ENCODE measurements around the gene MICU2. TPM values are rescaled to one million over a fixed set of nuclear protein-coding genes. Genes with fewer than 3 reads are reported as not detected.

MICU2 gene
- total and polyA plus RNA-seq, 10 of the 15 experiments (the other 5 are each of a cell fraction or from before 2014, with no cell fraction given): 17.7 to 56.6 (median 43.8) TPM

DNA sequence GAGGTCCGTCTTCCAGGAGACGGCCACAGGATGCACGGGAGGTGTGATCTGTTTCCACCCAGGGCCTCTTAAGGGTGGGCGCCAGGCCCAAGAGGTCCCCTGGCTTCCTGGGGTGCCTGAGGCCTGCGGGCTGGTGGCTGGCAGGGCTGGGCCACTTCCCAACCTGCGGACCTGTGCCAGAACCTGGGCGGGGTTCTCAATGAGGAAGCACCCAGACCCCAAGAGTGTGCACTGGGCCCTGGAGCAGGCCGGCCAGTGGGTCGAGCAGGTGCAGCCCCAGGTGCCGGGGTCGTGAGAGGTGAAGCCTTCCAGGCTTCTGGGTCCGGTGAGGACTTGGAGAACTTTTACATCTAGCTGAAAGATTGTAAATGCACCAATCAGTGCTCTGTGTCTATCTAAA is 6.7 kb upstream of the MICU2 start (continued):
- TF ChIP-seq MTA3 (IDR thresholded peaks at IDR 0.05; ENCODE audit: borderline replicate concordance, low read length) (no peak), ZNF622 (IDR thresholded peaks at IDR 0.05) (no peak), SRF (IDR thresholded peaks at IDR 0.05; ENCODE audit: low read depth in 2 of 2, low read length in 2 of 2) (no peak), POLR2AphosphoS5 (IDR thresholded peaks at IDR 0.05; ENCODE audit: low read length) (no peak), CHD2 (IDR thresholded peaks at IDR 0.05; ENCODE audit: borderline replicate concordance, low read depth, low read length) (no peak), NBN (IDR thresholded peaks at IDR 0.05) (no peak)
- TF ChIP-seq, protein P1, sequence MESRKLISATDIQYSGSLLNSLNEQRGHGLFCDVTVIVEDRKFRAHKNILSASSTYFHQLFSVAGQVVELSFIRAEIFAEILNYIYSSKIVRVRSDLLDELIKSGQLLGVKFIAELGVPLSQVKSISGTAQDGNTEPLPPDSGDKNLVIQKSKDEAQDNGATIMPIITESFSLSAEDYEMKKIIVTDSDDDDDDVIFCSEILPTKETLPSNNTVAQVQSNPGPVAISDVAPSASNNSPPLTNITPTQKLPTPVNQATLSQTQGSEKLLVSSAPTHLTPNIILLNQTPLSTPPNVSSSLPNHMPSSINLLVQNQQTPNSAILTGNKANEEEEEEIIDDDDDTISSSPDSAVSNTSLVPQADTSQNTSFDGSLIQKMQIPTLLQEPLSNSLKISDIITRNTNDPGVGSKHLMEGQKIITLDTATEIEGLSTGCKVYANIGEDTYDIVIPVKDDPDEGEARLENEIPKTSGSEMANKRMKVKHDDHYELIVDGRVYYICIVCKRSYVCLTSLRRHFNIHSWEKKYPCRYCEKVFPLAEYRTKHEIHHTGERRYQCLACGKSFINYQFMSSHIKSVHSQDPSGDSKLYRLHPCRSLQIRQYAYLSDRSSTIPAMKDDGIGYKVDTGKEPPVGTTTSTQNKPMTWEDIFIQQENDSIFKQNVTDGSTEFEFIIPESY (IDR thresholded peaks at IDR 0.05): no peak

DNA sequence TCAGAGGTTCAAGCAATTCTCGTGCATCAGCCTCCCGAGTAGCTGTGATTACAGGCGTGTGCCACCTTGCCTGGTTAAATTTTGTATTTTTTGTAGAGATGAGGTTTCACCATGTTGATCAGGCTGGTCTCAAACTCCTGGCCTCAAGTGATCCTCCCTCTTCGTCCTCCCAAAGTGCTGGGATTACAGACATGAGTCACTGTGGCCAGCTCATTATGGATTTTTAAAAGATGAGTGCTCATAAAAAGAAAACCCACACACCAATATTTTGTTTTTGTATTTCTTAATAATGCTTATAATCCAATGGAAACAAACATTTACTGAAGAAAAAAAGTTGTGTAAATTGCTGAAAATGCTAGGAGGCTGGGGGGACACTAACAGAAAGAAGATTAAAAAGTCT is 5.0 kb upstream of the MICU2 start:
- DNase-seq (ENCODE audit: low read depth, low spot score) (no peak), ATAC-seq (no peak), FAIRE-seq (no peak)
- Histone ChIP-seq H3K9ac (ENCODE audit: control insufficient read depth, insufficient read depth, low read length) (no peak overlapping the region), H4K20me1 (ENCODE audit: control insufficient read depth, insufficient read depth) (no peaks in the 10 kb centered on the region), H3K4me3 (no peak overlapping the region), H3K9me3 (replicated peaks; ENCODE audit: control insufficient read depth, insufficient read depth, low read length) (no peaks in the 10 kb centered on the region), H3K27ac (ENCODE audit: control insufficient read depth, insufficient read depth) (no peak overlapping the region), H3K4me1 (ENCODE audit: control insufficient read depth, insufficient read depth, low read length) (no peaks in the 10 kb centered on the region), H3K36me3 (ENCODE audit: control insufficient read depth in 2 of 2, insufficient read depth in 2 of 2, low read length in 1 of 2) (no peaks in the 10 kb centered on the region), H3K4me2 (ENCODE audit: control insufficient read depth, insufficient read depth) (no peak overlapping the region), H3K79me2 (ENCODE audit: control insufficient read depth, insufficient read depth, low read length) (no peaks in the 10 kb centered on the region), H3K27me3 (replicated peaks in 1 of 2; ENCODE audit: control insufficient read depth in 2 of 2, insufficient read depth in 2 of 2, low read length in 1 of 2) (no peaks in the 10 kb centered on the region; a peak in 1 of 4 replicates), H2AFZ (ENCODE audit: control insufficient read depth, low read depth, low read length) (no peak overlapping the region)
- intact Hi-C loops (cut with micrococcal nuclease; ENCODE audit: unreplicated experiment) (no loop called here), in situ Hi-C loops (cut with MboI) (no loop called here)
- no TSS peak for BruUV-seq (replicated peaks)
- RAD21 ChIA-PET (ENCODE audit: unreplicated experiment): no interaction called here
- WGBS (ENCODE audit: insufficient coverage, insufficient replicate concordance, low lambda C conversion rate, missing lambda C conversion rate): 61% methylated on average over 4 of the region's 4 CpGs
- POLR2A ChIA-PET: interaction anchor here (0.6 kb wide), 1 partner anchor 24 kb away, joined by 6 read pairs; no protein-coding TSS in a partner anchor
- TF ChIP-seq SUZ12 (IDR thresholded peaks at IDR 0.05; ENCODE audit: unreplicated experiment) (no peak), STAT1 (conservative IDR thresholded peaks at IDR 0.05) (no peak), LARP7 (IDR thresholded peaks at IDR 0.05) (no peak), FOS (IDR thresholded peaks at IDR 0.05; ENCODE audit: borderline replicate concordance, extremely low read depth, insufficient read length) (no peak), NFYB (IDR thresholded peaks at IDR 0.05; ENCODE audit: insufficient read depth, low read depth, low read length) (no peak)
- TF ChIP-seq, protein P2, sequence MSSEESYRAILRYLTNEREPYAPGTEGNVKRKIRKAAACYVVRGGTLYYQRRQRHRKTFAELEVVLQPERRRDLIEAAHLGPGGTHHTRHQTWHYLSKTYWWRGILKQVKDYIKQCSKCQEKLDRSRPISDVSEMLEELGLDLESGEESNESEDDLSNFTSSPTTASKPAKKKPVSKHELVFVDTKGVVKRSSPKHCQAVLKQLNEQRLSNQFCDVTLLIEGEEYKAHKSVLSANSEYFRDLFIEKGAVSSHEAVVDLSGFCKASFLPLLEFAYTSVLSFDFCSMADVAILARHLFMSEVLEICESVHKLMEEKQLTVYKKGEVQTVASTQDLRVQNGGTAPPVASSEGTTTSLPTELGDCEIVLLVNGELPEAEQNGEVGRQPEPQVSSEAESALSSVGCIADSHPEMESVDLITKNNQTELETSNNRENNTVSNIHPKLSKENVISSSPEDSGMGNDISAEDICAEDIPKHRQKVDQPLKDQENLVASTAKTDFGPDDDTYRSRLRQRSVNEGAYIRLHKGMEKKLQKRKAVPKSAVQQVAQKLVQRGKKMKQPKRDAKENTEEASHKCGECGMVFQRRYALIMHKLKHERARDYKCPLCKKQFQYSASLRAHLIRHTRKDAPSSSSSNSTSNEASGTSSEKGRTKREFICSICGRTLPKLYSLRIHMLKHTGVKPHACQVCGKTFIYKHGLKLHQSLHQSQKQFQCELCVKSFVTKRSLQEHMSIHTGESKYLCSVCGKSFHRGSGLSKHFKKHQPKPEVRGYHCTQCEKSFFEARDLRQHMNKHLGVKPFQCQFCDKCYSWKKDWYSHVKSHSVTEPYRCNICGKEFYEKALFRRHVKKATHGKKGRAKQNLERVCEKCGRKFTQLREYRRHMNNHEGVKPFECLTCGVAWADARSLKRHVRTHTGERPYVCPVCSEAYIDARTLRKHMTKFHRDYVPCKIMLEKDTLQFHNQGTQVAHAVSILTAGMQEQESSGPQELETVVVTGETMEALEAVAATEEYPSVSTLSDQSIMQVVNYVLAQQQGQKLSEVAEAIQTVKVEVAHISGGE (CRISPR knock-in tag; IDR thresholded peaks at IDR 0.05): no peak
- TF ChIP-seq, protein P3, sequence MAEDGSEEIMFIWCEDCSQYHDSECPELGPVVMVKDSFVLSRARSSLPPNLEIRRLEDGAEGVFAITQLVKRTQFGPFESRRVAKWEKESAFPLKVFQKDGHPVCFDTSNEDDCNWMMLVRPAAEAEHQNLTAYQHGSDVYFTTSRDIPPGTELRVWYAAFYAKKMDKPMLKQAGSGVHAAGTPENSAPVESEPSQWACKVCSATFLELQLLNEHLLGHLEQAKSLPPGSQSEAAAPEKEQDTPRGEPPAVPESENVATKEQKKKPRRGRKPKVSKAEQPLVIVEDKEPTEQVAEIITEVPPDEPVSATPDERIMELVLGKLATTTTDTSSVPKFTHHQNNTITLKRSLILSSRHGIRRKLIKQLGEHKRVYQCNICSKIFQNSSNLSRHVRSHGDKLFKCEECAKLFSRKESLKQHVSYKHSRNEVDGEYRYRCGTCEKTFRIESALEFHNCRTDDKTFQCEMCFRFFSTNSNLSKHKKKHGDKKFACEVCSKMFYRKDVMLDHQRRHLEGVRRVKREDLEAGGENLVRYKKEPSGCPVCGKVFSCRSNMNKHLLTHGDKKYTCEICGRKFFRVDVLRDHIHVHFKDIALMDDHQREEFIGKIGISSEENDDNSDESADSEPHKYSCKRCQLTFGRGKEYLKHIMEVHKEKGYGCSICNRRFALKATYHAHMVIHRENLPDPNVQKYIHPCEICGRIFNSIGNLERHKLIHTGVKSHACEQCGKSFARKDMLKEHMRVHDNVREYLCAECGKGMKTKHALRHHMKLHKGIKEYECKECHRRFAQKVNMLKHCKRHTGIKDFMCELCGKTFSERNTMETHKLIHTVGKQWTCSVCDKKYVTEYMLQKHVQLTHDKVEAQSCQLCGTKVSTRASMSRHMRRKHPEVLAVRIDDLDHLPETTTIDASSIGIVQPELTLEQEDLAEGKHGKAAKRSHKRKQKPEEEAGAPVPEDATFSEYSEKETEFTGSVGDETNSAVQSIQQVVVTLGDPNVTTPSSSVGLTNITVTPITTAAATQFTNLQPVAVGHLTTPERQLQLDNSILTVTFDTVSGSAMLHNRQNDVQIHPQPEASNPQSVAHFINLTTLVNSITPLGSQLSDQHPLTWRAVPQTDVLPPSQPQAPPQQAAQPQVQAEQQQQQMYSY (CRISPR knock-in tag; IDR thresholded peaks at IDR 0.05): no peak
- SMC1A ChIA-PET (ENCODE audit: uncharacterized antibody, unreplicated experiment): interaction anchor here (1.2 to 1.7 kb wide), 2 partner anchors 9 to 10 kb away, joined by 3 to 5 read pairs; no protein-coding TSS in a partner anchor
- CTCF ChIA-PET: interaction anchor here (0.6 to 1.2 kb wide), 3 partner anchors 9 to 191 kb away, joined by 3 to 4 read pairs (median 3); no protein-coding TSS in a partner anchor

Data from GM12878 (cell line).